Right cardiac atrium (tissue), 5 donors: Measurements from ENCODE around the gene THSD4. TPM values are rescaled to one million over a fixed set of nuclear protein-coding genes. Genes with fewer than 3 reads are reported as not detected.

Experiments
- ATAC-seq, 2 donors: fragments of 200-7000 bp; cut with Tn5 transposase; one replicate each; pipeline versions ENCODE4 v1.8.0 to v1.9.1; 2020; ENCODE audit warnings: moderate library complexity in 2 of 2, mild to moderate bottlenecking in 1 of 2
- DNase-seq, 3 donors: peaks; one replicate each; pipeline ENCODE4 v3.0.0-alpha.2; 2020
- H3K27ac ChIP-seq: one replicate; pipeline ENCODE4 v1.5.1; 2013; ENCODE audit warnings: mild to moderate bottlenecking, low read length, control low read depth, moderate library complexity
- H3K27me3 ChIP-seq: one replicate; pipeline ENCODE4 v1.6.1; 2013; ENCODE audit not compliant: control insufficient read depth, insufficient read depth
- H3K4me1 ChIP-seq: one replicate; pipeline ENCODE4 v1.6.1; 2013; ENCODE audit warnings: low read length; ENCODE audit not compliant: control insufficient read depth, insufficient read depth
- H3K4me3 ChIP-seq: one replicate; pipeline ENCODE4 v1.5.1; 2013; ENCODE audit warnings: low read length, control low read depth
- H3K9me3 ChIP-seq: one replicate; pipeline ENCODE4 v1.6.1; 2013; ENCODE audit warnings: low read length; ENCODE audit not compliant: control insufficient read depth
- WGBS: extraction: QIAGEN DNeasy Blood & Tissue Kit; methylation state at CpG from one replicate; pipeline ENCODE4 v1.1.7; 2013; 5-methylcytosine and 5-hydroxymethylcytosine counted together
- intact Hi-C, 4 donors: fragments of 100-400 bp; cut with DNase I; formaldehyde crosslinking; loops; one replicate each; pipeline versions ENCODE4 v1.11.0 to v1.14.0; 2022 to 2023
- polyA plus RNA-seq: library from polyadenylated mRNA; stranded (reverse); fragments of 200-250 nt; gene quantifications from one replicate; pipeline ENCODE4 v1.2.3, GENCODE V29; 2013
- total RNA-seq, 4 donors: library from RNA; stranded (reverse); fragmentation: NEBNext Ultra II Directional; extraction: Animal tissue kit (Norgen Biotek cat#: 25700); gene quantifications; one replicate each; pipeline ENCODE4 v1.2.1, GENCODE V29; 2021
- donor health status: healthy with polysubstance abuse.
- donor health status: DM: no; HTN: yes; CAD: no.
- donor health status: DM: no; HTN: no; CAD: no.
- donor health status: DM: no; HTN: yes; CAD: no; lungs with severe emphysema.
- donor health status: DM: yes; HTN: yes; CAD: no.

THSD4 gene
- total and polyA plus RNA-seq, 5 donors, result 40.5 to 93.8 (median 67.3) TPM

DNA sequence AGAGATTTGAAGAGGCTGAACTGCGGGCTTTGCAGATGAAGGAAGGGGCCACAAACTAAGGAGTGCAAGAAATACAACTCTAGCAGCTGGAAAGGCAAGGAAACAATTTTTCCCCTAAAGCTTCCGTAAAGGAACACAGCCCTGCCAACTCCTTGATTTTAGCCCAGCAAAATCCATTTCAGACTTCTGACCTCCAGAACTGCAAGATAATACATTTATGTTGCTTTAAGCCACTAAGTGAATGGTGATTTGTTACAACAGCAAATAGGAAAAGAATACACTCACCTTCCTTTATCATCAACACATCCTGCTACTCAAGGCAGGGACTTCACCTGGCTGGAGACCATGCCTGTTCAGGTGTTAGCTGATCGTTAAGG, 575.8 kb downstream of the THSD4 start:
- peak overlapping the region; percentile 92 for H3K27ac ChIP-seq
- DNase-seq, result no peak
- H3K4me1 ChIP-seq, result peaks cover 2% of the 10 kb centered on the region
- no peak overlapping the region for H3K4me3 ChIP-seq
- ATAC-seq, result no peak
- no peaks in the 10 kb centered on the region for H3K27me3 ChIP-seq
- intact Hi-C loops, result no loop called here
- no peaks in the 10 kb centered on the region for H3K9me3 ChIP-seq
- WGBS, result 70% methylated on average over 3 of the region's 3 CpGs

GRCh38 chr15:71691458-71692417, 576.5 kb downstream of the THSD4 start:
- intact Hi-C loops, result no loop called here
- peaks cover 2% of the 10 kb centered on the region for H3K4me1 ChIP-seq
- WGBS, result 25% methylated on average over 12 of the region's 12 CpGs
- peak overlapping the region; percentile 92 for H3K27ac ChIP-seq
- peak; percentile 86 to 91 for ATAC-seq
- H3K27me3 ChIP-seq, result no peaks in the 10 kb centered on the region
- DNase-seq, result peak in 2 of 3 donors; percentile 20 to 53
- H3K9me3 ChIP-seq, result no peaks in the 10 kb centered on the region
- no peak overlapping the region for H3K4me3 ChIP-seq

- intact Hi-C loops, result no loop called here
- 82% methylated on average over 6 of the region's 6 CpGs for WGBS
- no peak for ATAC-seq
These were observed 582.0 kb downstream of the THSD4 start for GRCh38 chr15:71697236-71697635.

GRCh38 chr15:71698030-71698429, 582.8 kb downstream of the THSD4 start:
- DNase-seq, result no peak
- ATAC-seq, result no peak
- Histone ChIP-seq H3K27ac (no peak overlapping the region), H3K4me1 (no peaks in the 10 kb centered on the region), H3K27me3 (no peaks in the 10 kb centered on the region), H3K9me3 (no peaks in the 10 kb centered on the region), H3K4me3 (no peak overlapping the region)
- WGBS, result 49% methylated on average over 3 of the region's 3 CpGs
- intact Hi-C loops, result no loop called here

More at GRCh38 chr15:71697236-71697635, 582.0 kb downstream of the THSD4 start:
- H3K27ac ChIP-seq, result no peak overlapping the region
- DNase-seq, result no peak
- no peaks in the 10 kb centered on the region for H3K9me3 ChIP-seq
- H3K4me3 ChIP-seq, result no peak overlapping the region
- H3K4me1 ChIP-seq, result no peaks in the 10 kb centered on the region
- H3K27me3 ChIP-seq, result no peaks in the 10 kb centered on the region

GRCh38 chr15:71698742-71699141, 583.5 kb downstream of the THSD4 start:
- no peak for ATAC-seq
- intact Hi-C loops, result no loop called here

DNA sequence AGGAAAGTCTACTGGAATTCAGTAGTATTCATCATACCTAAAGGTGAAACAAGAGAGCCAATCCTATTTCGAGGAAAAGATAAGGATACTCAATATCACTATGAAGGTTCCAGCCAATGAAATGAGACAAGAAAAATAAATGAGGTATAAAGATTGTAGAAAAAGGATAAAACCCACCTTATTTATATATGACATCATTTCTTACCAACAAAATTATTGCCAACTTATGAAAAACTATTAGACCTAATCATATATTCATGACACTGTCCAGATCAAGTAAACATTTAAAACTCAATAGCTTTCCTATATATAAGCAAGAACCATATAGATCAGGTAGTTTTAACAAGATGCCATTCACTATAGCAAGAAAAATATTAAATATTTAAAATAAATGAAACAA, 584.7 kb downstream of the THSD4 start:
- Histone ChIP-seq H3K27ac (no peak overlapping the region), H3K4me1 (no peaks in the 10 kb centered on the region), H3K9me3 (no peaks in the 10 kb centered on the region), H3K27me3 (no peaks in the 10 kb centered on the region), H3K4me3 (no peak overlapping the region)
- intact Hi-C loops, result no loop called here
- DNase-seq (no peak), ATAC-seq (no peak)
- 92% methylated on average over 1 of the region's 1 CpG for WGBS

More at GRCh38 chr15:71698742-71699141, 583.5 kb downstream of the THSD4 start:
- 92% methylated on average over 1 of the region's 1 CpG for WGBS
- Histone ChIP-seq H3K27ac (no peak overlapping the region), H3K4me1 (no peaks in the 10 kb centered on the region), H3K4me3 (no peak overlapping the region), H3K9me3 (no peaks in the 10 kb centered on the region), H3K27me3 (no peaks in the 10 kb centered on the region)
- DNase-seq, result no peak

- Histone ChIP-seq H3K4me1 (peaks cover 5% of the 10 kb centered on the region), H3K27ac (no peak overlapping the region), H3K9me3 (no peaks in the 10 kb centered on the region), H3K4me3 (no peak overlapping the region), H3K27me3 (no peaks in the 10 kb centered on the region)
- ATAC-seq (no peak), DNase-seq (no peak)
- intact Hi-C loops, result no loop called here
- 78% methylated on average over 3 of the region's 3 CpGs for WGBS
These were observed 586.5 kb downstream of the THSD4 start for GRCh38 chr15:71701808-71702207.

DNA sequence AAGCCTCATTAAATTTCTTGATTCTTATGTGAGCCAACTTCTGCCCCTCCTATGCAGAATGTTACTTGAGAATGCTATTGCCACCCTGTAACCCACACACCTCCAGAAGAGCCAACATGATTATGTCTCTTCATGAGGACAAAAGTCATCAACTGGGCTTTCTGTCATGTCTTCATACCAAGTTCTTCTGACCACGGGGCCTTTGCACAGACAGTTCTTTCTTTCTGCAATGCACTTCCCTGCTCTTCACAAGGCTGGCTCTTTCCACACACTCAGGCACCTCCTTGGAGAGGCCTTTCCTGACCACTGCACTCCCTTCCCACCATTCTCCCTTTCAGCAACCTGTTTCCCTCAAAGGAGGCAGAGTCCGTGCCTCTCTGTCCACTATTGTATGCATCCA, 587.2 kb downstream of the THSD4 start:
- Histone ChIP-seq H3K27ac (no peak overlapping the region), H3K27me3 (no peaks in the 10 kb centered on the region), H3K4me1 (peaks cover 8% of the 10 kb centered on the region), H3K9me3 (no peaks in the 10 kb centered on the region), H3K4me3 (no peak overlapping the region)
- 96% methylated on average over 2 of the region's 2 CpGs for WGBS
- intact Hi-C loops, result no loop called here
- DNase-seq, result no peak
- no peak for ATAC-seq

DNA sequence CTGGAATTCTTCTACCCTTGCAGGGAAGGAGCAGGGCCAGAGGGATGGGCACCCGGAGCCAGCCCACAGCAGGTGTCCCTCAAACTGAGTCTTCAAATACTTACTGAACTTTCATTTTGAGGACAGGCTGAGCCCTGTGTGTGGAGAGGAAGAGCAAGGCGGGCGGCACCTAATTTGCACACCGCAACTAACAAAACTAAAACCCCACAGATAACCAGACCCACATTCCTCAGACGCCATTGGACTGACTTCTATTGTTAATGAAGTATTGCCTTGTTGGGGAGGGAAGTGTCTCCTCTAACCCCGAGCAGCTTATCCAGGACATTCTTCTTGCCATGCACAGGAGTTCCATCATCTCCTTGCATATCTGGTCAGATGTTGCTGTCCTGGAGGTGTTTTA, 589.9 kb downstream of the THSD4 start:
- Histone ChIP-seq H3K4me3 (no peak overlapping the region), H3K9me3 (no peaks in the 10 kb centered on the region), H3K27ac (no peak overlapping the region), H3K27me3 (no peaks in the 10 kb centered on the region), H3K4me1 (peaks cover 15% of the 10 kb centered on the region)
- intact Hi-C loops, result no loop called here
- 79% methylated on average over 6 of the region's 6 CpGs for WGBS
- ATAC-seq, result no peak
- no peak for DNase-seq

DNA sequence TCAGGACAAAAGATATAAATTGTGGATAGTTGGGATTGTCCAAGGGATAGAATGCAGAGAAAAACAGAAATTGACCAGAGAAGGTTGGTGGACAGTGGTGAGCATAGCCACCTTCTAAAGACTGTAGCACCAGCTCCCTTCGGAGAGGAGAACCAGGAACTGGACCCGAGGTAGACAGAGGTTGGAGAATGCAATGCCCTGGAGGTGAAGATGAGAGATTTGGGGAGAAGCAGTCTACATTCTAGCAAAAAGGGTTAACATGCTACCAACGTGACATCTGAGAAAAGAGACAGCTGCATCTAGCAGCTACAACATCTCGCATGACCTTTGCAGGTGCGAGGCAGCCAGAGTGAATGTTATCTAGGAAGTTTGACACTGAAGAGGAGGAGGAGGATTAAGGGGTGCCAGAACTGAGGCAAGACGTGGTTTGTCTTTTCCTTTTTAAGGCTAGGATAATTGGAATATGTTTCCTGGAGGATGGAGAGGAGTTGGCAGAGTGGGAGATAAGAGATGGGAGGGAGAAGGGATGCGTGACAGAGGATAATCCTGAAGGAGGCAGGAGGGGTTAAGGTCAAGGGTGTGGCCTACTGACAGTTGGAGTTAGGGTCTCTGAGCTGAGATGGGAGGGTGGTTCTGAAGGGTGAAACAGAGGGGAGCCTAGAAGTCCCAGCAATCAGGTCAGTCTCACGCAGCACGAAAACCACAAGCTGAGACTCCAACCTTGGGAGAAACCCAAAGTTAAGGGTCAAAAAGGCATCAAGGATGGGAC, 591.4 kb downstream of the THSD4 start:
- WGBS, result 55% methylated on average over 9 of the region's 9 CpGs
- Histone ChIP-seq H3K27ac (peak overlapping the region; percentile 8), H3K4me3 (no peak overlapping the region), H3K4me1 (peaks cover 15% of the 10 kb centered on the region), H3K27me3 (no peaks in the 10 kb centered on the region), H3K9me3 (no peaks in the 10 kb centered on the region)
- no peak for DNase-seq
- intact Hi-C loops, result no loop called here
- peak in 1 of 2 donors; percentile 3 for ATAC-seq
